Measurements from ENCODE around the gene DOCK7. TPM values are rescaled to one million over a fixed set of nuclear protein-coding genes. Genes with fewer than 3 reads are reported as not detected.
A peak's percentile ranks its signal among the peaks of the same experiment; 100 is the strongest.

DOCK7 gene, protein sequence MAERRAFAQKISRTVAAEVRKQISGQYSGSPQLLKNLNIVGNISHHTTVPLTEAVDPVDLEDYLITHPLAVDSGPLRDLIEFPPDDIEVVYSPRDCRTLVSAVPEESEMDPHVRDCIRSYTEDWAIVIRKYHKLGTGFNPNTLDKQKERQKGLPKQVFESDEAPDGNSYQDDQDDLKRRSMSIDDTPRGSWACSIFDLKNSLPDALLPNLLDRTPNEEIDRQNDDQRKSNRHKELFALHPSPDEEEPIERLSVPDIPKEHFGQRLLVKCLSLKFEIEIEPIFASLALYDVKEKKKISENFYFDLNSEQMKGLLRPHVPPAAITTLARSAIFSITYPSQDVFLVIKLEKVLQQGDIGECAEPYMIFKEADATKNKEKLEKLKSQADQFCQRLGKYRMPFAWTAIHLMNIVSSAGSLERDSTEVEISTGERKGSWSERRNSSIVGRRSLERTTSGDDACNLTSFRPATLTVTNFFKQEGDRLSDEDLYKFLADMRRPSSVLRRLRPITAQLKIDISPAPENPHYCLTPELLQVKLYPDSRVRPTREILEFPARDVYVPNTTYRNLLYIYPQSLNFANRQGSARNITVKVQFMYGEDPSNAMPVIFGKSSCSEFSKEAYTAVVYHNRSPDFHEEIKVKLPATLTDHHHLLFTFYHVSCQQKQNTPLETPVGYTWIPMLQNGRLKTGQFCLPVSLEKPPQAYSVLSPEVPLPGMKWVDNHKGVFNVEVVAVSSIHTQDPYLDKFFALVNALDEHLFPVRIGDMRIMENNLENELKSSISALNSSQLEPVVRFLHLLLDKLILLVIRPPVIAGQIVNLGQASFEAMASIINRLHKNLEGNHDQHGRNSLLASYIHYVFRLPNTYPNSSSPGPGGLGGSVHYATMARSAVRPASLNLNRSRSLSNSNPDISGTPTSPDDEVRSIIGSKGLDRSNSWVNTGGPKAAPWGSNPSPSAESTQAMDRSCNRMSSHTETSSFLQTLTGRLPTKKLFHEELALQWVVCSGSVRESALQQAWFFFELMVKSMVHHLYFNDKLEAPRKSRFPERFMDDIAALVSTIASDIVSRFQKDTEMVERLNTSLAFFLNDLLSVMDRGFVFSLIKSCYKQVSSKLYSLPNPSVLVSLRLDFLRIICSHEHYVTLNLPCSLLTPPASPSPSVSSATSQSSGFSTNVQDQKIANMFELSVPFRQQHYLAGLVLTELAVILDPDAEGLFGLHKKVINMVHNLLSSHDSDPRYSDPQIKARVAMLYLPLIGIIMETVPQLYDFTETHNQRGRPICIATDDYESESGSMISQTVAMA (N-terminal part only)
- total RNA-seq (10 to 100 TPM; 25.2 to 48.3 (median 34.3) TPM), polyA plus RNA-seq (1 to 10 TPM; 3.3 to 7.5 (median 3.4) TPM)
- long read RNA-seq, donor 1, partial matches to known transcripts: 0 of 2 reads
- long read RNA-seq, donor 1, other reads (novel, unspliced or antisense): 0 of 2 reads
- long read RNA-seq, donor 2, full-length matches to known transcripts: 2 of 2 reads
- long read RNA-seq, donor 2, partial matches to known transcripts: 0 of 2 reads
- long read RNA-seq, donor 2, other reads (novel, unspliced or antisense): 0 of 2 reads

DNA sequence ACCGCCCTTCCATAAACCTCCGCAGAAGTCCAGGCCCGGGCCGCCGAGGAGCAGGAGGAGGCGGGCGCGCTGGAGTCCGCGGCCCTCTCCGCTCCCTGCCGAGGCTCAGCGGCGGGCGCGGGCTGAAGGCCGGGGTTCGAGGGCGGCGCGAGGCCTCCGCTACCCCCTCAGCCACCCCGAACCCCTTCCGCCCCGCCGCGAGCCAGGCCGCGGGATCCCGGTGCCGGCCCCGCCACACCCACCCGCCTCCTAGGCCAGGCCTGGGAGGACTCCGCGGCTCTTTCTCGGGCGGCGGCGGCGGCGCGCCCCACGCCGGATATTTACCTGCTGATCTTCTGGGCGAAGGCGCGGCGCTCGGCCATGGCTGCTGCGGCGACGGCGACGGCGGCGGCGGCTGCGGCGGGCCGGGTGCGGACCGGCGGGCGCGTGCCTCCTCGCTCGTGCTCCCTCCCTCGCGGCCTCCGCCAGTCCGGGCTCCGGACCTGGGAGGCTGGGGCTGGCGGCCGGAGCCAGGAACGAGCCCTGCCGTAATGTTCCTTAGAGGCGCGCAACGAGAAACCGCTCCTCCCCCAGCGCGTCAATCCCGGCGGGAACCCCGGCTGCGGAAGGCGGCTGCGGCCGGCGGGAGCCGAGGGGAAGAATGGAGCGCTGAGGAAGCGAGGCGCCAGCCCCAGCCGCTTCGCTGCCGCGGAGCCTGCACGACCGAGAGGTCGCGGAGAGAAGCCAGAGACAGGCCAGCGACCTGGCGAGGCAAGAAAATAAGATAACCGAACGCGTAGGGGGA lies at the start of gene DOCK7:
DOCK7 (minus strand) TSS at position 484 of the 784 bp plus-strand sequence; CDS start at position 362, 122 bp downstream.
- WGBS, 5 donors: 0 to 1% (median 0%) methylated on average over 17 to 107 of the region's 107 CpGs
- H3K27ac ChIP-seq: peak within 1 kb of the TSS; percentile 72 to 89 (median 86)

DNA sequence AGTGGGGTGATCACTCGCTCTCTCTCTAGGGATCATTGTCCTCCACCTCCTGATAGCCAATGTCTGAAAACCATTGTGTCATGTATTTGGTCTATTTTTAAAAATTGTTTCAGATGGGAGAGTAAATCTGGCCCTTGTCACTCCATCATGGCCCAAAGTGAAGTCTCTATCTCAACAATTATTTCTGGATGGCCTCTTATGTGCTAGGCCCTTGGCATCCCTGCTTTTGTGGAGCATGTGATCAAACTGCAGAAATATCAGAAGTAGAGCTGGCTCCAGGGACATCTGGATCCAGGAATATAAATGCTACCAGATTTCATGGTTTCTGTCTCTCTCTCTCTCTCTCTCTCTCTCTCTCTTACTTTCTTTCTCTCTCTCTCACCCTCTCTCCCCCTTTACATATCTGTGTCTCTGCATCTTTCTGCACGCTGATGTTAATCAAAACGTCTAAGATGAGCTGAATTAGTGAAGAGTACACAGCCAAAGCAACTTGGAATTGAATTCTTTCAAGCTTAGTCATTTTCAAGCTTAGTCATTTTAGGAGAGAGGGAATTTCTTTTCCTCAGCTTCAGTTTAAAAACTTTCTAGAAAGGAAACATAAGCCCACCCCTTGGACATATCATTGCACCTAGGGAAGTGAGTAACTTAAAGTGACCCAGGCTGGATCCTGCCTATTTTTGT lies 47.4 kb upstream of the DOCK7 start:
- DNase-seq: no peak
- H3K9me3 ChIP-seq: no peaks in the 10 kb centered on the region
- 72 to 85% (median 82%) methylated on average over 3 of the region's 3 CpGs for WGBS, 5 donors
- no peaks in the 10 kb centered on the region for H3K4me1 ChIP-seq
- intact Hi-C loops (cut with DNase I; ENCODE audit: low total_unique reads): no loop called here
- H3K36me3 ChIP-seq: no peaks in the 10 kb centered on the region
- H3K4me3 ChIP-seq: no peak overlapping the region
- no peak for TF ChIP-seq POLR2AphosphoS5 (IDR thresholded peaks at IDR 0.05)
- TF ChIP-seq POLR2A (IDR thresholded peaks at IDR 0.05): no peak
- H3K27ac ChIP-seq: no peak overlapping the region
- no peaks in the 10 kb centered on the region for H3K27me3 ChIP-seq (replicated peaks in 1 of 7)

More for the DNA sequence above, at the start of gene DOCK7:
- Histone ChIP-seq H3K27me3 (replicated peaks in 1 of 7) (peaks cover 0 to 8% (median 0%) of the 10 kb centered on the region in 7 donors), H3K4me1 (peaks cover 18 to 55% (median 42%) of the 10 kb centered on the region in 6 donors), H3K9me3 (no peaks in the 10 kb centered on the region), H3K4me3 (peak within 1 kb of the TSS; percentile 63 to 81 (median 75)), H3K36me3 (no peaks in the 10 kb centered on the region)
- peak; percentile 91 for DNase-seq
- intact Hi-C loops (cut with DNase I; ENCODE audit: low total_unique reads): no loop called here
- TF ChIP-seq, protein P1, sequence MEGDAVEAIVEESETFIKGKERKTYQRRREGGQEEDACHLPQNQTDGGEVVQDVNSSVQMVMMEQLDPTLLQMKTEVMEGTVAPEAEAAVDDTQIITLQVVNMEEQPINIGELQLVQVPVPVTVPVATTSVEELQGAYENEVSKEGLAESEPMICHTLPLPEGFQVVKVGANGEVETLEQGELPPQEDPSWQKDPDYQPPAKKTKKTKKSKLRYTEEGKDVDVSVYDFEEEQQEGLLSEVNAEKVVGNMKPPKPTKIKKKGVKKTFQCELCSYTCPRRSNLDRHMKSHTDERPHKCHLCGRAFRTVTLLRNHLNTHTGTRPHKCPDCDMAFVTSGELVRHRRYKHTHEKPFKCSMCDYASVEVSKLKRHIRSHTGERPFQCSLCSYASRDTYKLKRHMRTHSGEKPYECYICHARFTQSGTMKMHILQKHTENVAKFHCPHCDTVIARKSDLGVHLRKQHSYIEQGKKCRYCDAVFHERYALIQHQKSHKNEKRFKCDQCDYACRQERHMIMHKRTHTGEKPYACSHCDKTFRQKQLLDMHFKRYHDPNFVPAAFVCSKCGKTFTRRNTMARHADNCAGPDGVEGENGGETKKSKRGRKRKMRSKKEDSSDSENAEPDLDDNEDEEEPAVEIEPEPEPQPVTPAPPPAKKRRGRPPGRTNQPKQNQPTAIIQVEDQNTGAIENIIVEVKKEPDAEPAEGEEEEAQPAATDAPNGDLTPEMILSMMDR (IDR thresholded peaks at IDR 0.05 in 8 of 11, conservative IDR thresholded peaks at IDR 0.05 in 3 of 11): no peak
- TF ChIP-seq POLR2AphosphoS5 (IDR thresholded peaks at IDR 0.05) (peak; percentile 42 to 77 (median 74)), POLR2A (IDR thresholded peaks at IDR 0.05) (no peak)

DNA sequence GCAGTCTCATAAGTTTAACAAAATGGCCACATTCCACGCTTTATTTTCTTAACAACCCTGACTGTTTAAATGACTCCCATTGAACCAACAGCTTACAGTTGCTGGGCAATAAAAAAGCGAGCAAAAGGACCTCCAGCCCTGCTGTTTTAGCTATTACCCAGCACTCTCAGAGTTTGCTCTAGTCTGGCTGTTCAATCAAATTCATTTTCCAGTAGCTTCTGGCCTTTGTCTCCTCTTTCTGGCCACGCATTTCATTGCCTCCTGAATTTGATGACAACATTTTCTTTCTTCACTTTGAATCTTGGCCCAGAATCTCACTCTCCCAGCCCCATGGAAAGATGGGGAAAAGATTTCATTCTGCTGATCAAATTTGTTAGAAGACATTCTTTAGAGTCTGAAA lies 44.1 kb upstream of the DOCK7 start:
- TF ChIP-seq, protein P1 (IDR thresholded peaks at IDR 0.05 in 8 of 11, conservative IDR thresholded peaks at IDR 0.05 in 3 of 11): no peak
- H3K27me3 ChIP-seq (replicated peaks in 1 of 7): no peaks in the 10 kb centered on the region
- intact Hi-C loops (cut with DNase I; ENCODE audit: low total_unique reads): no loop called here
- DNase-seq: no peak
- no peaks in the 10 kb centered on the region for H3K4me1 ChIP-seq
- H3K9me3 ChIP-seq: no peaks in the 10 kb centered on the region
- WGBS, 5 donors: 85 to 95% (median 93%) methylated on average over 3 of the region's 3 CpGs
- no peak overlapping the region for H3K4me3 ChIP-seq
- no peak overlapping the region for H3K27ac ChIP-seq
- H3K36me3 ChIP-seq: no peaks in the 10 kb centered on the region
